Medulla oblongata (tissue), 1 donor: ENCODE data around the gene EIF6.

Source experiments
- DNase-seq: peaks from one replicate; pipeline ENCODE4 v3.0.0-alpha.2; 2015; ENCODE audit errors: extremely low spot score

Gene EIF6

DNA sequence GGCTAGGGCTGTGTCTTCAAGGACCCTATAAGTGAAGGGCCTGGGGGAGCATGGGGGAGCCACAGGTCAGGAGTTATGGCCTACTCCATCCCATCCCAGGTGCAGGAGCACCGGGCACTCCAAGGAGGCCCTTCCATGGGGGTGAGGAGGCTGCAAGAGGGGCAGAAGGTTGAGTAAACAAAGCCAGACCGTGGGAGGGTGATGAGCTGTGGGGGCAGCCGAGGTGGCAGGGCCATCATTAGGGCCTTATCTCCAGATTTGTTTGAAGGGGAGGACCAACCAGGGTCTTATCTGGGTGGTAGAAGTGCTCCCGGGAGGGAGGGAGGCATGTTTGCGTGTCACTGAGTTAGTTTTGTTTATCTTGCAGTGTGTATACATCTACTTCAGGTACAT lies 9.7 kb upstream of the EIF6 start:
- no peak for DNase-seq

DNA sequence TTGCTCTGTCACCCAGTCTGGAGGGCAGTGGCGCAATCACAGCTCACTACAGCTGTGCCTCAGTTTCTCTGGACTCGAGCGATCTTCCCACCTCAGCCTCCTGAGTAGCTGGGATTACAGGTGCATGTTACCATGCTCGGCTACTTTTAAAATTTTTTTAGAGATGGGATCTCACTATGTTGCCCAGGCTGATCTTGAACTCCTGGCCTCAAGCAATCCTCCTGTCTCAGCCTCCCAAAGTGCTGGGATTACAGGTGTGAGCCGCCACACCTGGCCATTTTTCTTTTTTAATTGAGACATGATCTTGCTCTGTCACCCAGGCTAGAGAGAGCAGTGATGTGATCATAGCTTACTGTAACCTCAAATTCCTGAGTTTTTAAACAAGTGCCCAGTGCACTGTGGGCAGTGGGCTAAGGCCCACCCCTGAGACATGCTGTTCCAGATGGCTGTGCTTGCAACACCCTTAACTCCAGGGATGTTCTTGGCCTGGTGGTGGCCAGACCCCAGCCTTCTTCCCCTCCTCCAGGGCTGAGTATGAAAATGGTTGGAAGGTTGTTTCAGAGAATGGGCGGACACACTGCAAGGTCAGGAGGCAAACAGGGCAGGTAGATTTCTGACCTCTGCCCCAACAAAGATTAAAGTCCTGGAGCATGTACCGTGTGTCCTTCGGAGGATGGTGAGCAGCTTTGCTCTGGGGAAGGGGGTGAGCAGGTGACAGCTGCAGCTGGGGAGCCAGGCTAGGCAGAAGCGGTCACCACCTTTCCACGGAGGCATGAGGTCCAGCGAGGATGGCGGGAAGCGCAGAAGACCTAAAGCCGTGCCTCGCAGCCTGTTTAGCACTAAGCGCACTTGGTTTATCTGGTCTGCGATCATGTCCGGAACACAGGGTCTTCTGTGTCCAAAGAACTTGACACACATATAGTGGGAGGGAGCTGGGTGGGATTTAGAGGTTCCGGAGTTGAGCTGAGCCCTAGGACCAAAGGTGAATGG lies 9.0 kb upstream of the EIF6 start:
- DNase-seq: no peak

DNA sequence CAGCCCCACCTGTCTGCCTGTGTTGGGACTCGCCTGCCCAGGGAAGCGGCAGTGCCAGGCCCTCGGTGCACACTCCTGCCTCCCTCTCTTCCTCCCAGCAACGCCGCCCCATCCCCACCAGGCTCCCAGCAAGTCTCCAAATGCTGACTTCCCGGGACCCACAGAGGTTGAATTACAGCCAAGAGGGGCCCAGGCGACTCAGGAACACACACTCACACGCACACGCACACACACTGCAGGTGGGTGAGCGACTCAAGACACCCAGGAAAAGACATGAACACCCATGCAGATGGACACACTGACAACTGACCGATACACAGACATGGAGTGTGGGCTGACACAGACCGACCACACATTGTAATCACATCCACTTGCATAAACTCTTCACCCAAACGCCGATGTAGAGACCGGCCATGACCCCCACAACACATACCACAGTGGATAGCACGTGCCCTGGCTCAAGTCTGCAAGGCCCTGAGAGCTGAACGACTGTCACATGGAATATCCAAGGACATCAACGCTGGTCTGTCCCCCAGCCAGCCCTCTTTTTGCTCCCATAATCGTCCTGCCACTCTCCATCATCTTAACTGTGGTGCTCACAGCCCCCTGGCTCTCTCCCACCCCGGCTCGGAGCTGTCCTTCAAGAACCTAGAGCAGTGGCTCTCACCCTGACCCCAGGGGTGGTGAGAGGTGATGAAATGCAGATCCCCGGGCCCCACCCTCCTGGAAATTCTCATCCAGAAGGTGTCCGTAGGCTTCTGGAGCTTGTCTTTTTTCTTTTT lies 8.1 kb upstream of the EIF6 start:
- no peak for DNase-seq

DNA sequence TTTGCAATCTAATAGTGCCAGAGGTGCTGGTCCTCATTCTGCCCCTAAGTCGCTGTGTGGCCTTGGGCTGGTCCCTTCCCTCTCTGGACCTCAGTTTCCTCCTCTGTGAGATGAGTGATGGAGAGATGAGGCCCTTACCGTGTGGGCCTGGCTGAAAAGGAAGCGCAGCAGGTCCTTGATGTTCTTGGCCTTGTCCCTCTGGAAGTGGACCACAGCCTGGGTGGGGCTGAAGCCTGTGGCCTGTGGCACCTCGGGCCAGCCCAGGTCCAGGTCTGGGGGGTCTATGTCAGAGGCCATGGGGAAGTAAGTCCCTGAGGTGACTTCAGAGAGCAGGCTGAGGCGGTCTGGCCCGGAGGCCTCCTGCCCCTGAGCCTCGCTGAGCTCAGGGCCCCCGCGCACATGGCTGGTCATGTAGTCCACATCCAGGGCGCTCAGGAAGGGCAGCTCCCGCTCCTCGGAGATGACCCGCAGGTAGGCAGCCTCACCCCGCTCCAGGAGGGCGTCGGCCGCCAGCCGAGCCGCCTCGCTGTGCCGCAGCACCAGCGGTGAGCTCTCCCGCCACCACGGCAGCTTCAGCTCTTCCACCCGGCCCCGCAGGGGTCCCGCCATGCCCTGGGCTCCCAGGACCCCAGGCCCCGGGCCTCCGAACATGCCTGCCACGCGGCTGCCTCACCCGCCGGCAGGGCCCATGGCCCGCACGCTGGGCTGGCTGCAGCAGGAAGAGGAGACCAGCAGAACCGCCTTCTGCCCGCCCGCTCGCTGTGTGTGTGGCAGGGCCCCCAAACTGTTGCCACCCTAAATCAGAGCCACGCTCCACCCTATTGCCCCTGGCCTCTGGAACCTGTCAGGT lies 7.3 kb upstream of the EIF6 start, which contains the start of gene FAM83C:
TSS of gene FAM83C (minus strand) at position 772 of the 850 bp plus-strand sequence. CDS start at position 651, 121 bp downstream.
- no peak for DNase-seq

DNA sequence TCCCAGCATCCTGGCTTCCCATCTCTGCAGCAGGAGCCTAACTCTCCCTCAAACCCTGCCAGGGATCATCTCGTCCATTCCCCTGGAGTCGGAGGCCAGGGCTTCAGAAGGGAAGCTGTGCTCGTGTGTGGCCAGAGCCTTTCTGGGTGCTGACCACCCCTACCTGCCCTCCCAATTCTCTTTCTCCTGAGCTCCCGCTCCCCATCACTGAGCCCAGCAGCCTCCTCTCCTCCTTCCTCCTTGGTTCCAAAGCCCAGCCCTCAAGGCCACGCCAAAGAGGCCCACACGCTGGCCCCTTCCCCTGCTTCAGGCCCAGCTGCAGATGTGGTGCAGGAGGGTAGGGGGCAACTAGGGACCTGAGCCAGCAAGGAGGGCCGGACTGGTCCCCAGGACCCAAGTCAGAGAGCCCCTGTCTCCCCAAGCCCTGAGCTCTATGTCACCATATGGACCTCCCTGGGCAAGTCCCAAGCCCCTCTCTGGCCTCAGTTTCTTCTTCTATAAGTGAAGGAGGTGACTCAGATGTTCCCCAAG lies 6.4 kb upstream of the EIF6 start:
- DNase-seq: no peak

DNA sequence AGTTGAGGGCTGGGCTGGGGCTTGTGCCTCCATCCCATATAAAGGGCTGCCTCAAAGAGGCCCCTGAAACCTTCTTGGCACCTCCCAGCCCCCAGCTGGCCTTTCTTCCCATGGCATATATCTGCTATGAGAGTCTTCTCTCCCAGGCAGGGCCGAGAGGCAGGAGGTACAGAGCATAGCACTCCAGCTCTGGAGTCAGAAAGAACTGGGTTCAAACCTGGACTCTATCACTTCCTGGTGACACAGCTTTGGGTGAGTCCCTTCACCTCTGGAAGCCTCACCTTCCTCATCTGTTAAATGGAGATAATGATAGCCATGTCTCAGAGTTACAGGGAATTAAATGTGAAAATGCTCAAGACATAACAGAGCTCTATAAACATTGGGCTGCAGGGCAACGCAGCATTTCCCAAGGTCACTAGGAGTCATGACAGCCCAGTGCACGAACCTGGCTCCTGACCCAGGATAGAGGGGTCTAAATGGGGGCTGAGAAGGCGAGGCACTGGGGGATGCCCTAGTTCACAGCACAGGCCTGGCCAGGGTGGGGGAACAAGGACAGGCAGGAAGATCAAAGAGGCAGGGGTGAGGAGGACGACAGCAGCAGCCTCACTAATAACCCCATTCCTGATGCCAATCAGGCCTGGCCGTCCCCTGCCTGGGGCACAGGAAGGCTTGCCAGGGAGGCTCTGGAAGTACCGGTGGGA lies 5.8 kb upstream of the EIF6 start:
- no peak for DNase-seq

DNA sequence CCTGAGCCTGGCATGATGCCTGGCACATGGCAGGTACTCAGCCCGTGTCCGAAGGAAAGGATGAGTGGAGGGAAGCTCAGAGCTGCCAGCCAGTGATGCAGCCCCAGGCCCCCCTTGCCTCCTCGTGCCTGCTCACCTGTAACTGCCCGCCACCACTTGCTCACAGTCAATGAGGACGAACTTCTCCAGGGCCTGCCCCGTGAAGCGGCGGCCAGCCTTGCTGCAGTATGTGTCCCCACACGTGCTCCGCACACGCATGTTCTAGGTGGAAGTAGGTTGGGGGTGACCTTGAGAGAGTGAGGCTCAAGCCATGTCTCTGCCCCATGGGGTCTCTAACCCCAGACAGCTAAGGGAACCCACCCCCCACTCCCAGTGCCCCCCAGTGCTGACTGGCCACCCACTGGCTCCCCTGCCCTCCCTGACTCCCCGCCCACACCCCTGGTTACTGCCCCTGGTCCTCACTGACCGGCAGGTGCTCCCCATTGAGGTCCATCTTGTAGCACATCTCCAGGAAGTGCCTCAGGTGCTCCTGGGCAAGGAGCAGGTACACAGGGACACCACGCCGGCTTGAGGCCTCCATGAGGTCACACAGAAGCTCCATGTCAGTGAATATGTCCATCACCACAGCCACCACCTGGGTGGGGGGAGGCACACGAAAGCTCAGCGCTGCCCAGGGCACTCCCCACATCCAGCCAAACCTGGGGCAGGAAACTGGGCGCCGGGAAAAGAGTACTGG lies 3.9 kb upstream of the EIF6 start:
- no peak for DNase-seq

DNA sequence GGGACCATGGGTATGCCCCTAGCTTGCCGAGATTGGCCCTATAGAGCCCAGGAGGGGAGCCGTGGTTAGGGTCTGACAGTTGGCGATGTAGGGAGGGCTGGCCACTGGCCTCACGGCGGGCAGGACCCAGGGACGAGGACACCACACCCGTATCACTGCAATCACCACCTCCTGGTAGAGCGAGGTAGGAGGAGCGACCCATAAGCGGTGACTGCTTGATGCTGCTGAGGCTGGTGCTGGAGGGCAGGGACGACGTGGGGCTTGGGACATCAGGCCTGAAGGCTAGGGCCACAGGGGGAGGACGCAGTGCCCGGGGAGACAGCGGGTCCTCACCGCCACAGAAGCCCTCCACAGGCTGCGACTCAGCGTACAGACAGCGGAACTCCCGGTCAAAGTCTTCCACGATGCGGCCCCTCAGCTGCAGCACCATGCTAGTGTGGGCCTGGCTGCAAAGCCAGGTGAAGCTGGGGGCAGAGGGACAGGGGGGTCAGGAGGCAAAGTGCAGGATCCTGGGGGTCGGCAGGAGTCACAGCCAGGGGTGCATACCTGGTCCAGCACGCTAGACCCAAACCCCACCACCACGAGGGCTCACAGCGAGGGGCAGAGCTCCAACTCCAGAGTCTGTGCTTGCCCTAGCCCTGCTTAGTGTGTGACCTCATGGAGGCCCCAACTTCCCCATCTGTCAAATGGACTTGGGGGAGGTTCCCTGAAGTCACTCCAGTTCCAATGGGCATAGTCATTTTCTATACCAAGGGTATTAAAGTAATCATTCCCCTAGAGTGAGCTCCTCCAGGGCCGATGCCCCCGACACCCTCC lies 3.1 kb upstream of the EIF6 start:
- DNase-seq: no peak

DNA sequence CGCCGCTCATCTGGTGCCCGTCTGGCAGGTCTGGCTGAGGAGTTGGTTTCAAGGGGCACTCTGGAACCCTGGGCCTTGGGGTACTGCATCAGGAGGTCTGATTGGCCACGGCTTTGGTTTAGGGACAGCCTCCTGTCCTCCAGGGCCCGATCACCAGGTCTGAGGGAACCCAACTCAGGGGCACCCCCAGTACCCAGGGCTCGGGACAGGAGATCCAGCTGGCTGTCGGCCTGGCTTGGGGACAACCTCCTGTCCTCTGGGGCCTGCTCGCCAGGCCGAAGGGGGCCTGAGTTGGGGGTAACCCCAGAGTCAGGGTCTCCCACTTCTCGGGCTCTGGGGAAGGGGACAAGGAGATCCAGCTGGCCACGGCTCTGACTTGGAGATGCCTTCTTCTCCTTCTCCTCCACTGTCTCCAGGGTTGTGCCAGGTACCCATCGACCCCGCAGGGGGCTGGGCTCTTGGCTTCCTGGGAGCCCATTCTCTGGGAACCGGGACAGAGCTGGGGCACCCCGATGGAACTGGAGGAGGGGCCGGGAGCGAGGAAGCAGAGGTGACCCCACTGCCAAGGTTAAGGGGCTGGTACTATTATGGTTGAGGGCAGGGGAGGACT lies 2.4 kb upstream of the EIF6 start:
- no peak for DNase-seq

DNA sequence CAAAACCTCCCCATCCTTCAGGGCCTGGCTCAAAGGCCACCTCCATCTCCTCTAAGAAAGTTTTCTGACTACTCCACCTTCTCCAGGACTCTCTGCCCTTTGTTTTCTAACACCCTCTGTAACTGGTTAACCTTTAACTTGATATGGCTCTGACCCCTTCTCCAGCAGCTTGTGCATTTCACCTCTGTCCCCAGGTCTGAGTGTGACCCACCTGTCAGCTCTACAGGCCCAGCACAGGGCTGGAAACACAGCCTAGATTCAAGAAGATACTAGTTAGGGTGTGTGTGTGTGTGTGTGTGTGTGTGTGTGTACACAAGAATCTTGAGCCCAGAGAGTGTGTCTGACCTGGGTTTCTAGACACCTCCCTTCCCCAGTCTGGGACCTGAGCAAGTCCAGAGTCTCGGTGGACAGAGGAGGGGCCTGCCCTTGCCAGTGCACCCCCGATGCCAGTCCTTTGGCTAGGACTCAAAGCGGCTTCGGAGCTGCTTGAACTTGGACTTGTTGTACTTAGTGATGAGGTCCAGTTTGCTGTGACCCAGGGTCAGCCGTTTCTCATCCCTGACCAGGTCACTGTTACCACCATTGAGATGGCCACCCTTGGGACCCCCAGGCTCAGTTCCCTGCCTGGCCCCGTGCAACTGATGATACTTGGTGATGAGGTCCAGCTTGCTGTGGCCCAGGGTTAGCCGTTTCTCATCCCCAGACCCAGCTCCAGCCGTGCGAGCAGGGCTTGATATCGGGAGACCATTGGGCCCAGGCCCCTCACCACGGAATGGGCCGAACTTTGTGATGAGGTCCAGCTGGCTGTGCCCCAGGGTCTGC lies 1.7 kb upstream of the EIF6 start:
- DNase-seq: no peak

DNA sequence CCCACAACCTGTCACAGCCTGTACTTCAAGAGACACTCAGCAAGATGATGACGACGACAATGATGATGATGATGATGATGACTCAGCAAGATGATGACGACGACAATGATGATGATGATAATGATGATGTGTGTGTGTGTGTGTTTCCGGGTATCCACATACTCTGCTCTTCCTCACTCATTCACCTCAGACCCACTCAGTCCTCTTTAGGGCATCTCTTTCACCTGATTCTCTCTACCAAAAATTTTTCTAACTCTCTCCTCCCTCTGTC lies 1.2 kb upstream of the EIF6 start:
- DNase-seq: no peak

DNA sequence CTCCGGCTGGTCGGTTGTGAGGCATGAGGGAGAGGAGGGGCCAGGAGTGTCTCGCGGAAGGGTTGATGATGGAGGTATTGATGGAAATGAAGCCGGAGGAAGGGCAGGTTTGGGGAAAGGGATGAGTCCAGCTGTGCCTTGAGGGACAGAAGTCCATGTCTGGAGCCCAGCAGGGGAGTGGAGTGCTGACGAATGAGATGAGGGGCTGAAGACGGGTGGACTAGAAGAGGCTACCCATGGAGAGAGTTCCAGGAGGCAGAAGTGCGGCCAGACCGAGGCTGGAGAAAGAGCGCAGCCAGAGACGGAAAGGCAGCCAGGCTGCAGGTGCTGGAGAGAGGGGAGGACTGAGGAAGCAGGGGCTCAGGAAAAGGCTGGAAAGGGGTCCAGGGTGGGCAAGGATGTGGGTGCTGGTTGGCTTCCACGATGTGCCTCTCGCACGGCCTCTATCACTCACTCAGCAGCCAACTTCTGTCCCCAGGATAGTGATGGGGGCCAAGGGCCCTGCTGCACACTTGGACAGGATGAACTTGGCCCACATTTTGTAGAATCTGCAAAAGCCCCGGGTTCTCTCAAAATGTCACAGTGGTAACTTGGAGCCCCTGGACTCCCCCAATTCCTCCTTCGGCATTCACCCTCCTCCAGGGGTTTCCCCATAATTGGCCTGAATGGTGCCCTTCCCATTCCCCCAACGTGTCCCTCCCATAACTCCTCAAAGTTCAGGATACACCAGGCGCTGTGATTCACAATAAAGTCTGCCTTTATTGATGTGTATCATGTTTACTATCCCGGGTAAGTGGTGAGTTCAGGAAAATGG lies 627 bp upstream of the EIF6 start:
- no peak for DNase-seq

DNA sequence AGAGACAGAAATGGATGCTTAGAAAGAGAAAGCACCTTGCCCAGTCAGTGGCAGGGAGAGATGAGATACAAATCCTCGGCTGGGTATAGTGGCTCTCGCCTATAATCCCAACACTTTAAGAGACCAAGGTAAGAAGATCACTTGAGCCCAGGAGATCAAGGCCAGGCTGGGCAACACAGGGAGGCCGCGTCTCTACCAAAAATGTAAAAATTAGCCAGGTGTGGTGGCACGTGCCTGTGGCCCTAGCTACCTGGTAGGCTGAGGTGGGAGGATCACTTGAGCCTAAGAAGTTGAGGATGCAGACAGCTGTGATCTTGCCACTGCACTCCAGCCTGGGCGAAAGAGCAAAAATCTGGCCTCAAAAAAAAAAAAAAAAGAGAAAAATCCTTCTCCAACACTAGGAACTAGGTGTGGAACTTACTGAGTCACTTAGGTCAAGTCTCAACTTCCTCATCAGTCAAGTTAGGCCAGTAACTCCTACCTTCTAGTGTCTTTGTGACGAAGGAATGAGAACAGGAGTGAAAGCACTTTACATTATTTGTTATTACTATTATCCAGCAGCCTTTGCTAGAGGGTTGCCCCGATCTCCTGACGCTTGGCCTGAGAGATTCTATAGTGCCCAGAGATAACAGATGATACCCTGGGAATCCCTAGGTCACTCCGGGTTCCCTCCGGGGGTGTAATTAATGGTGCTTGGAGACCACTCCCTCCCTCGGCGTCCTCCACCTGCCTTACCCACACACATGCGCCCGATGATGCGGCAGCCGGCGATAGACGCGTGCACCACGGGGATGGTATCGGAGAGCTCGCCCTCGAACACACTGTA lies 918 bp downstream of the EIF6 start:
- DNase-seq: no peak

DNA sequence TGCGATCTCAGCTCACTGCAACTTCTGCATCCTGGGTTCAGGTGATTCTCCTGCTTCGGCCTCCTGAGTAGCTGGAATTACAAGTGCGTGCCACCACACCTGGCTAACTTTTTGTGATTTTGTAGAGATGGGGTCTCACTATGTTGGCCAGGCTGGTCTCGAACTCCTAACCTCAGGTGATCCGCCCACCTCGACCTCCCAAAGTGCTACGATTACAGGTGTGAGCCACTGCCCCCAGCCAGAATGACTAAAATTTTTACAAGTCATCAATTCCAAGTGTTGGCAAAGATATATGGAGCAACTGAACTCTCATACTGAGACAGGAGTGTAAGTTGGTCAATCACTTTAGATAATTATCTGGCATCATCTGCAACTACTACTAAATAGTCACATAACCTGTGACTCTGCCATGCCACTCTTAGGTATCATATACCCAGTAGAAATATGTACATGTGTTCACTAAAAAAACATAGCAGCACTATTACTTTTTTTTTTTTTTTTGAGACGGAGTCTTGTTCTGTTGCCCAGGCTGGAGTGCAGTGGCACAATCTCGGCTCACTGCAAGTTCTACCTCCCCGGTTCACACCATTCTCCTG lies 3.0 kb downstream of the EIF6 start:
- no peak for DNase-seq

DNA sequence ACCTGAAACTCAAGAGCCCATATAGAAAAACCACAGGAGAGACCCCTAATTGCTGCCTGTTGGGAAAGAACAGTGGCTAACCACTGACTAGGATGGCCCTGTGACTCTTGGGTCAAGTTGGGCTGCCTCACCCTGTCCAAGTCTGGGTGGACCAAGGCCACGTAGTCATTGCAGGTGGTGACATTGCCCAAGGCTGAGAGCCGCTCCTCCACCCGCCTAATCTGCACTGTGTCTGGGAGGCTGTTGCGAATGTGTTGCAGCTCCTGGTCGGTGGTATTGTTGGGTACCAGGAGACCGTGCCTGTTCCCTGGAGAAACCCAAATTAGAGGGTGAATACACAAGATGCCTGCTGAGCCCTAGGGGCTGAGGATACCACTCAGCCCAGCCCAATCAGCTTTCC lies 4.0 kb downstream of the EIF6 start:
- no peak for DNase-seq

DNA sequence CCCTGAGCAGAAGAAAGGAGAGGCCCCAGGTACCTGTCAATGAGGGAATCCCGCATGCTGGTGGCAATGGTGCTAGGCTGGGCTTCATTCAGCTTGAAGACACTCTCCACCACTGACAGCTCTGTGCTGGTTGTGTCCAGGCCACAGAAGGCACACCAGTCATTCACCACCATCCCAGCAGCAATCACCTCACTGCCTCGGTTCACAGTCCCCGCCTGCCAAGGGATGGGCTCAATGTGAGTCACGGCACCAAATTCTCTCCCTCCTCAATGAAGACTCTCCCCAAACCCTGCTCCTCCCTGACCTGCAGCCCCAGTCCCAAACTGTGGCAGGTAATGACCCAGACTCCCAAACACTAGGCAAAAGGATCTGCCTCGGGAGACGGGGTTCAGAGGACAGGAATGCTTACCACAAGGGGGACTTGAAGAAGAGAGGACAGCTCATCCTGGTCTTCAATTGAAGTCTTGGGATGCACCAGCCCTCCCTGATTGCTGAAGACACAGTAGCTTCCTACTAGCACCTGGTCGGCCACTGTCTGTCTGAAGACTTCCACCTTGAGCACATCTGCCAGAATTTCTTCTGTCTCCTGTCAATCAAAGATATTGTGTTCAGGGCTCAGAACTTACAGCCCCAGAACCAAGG lies 4.9 kb downstream of the EIF6 start:
- no peak for DNase-seq
